Adipose tissue (tissue), 3 donors: ENCODE data around the gene RBM18. TPM values are rescaled to one million over a fixed set of nuclear protein-coding genes. Genes with fewer than 3 reads are reported as not detected.

Experiments
- H3K27ac ChIP-seq: one replicate; pipeline ENCODE4 v1.5.1; 2013; ENCODE audit warnings: low read depth, low read length
- WGBS, 3 donors: extraction: QIAGEN DNeasy Blood & Tissue Kit; methylation state at CpG; one replicate each; pipeline ENCODE4 v1.1.7; 2013; 5-methylcytosine and 5-hydroxymethylcytosine counted together
- polyA plus RNA-seq, 3 donors: library from polyadenylated mRNA; stranded (reverse); fragments of 200-250 nt; gene quantifications; one replicate each; pipeline ENCODE4 v1.2.3, GENCODE V29; 2013
- donor health status: healthy with polysubstance abuse.
- donor health status: Bipolar disorder and iron deficiency.
- donor health status: healthy.

The RBM18 gene
- polyA plus RNA-seq, 3 donors, result 4.8 to 10.7 (median 8.5) TPM

- H3K27ac ChIP-seq, result no peak overlapping the region
- WGBS, 3 donors, result 10 to 18% (median 12%) methylated on average over 93 of the region's 93 CpGs
These were observed 50.8 kb downstream of the RBM18 start for GRCh38 chr9:122213589-122214413.

- no peak overlapping the region for H3K27ac ChIP-seq
- 37 to 47% (median 45%) methylated on average over 20 of the region's 20 CpGs for WGBS, 3 donors
These were observed 51.5 kb downstream of the RBM18 start for GRCh38 chr9:122213102-122213588.

GRCh38 chr9:122212473-122213004 lies 52.1 kb downstream of the RBM18 start:
- H3K27ac ChIP-seq, result no peak overlapping the region
- WGBS, 3 donors, result 73 to 85% (median 76%) methylated on average over 7 of the region's 7 CpGs

GRCh38 chr9:122209451-122209850 lies 55.2 kb downstream of the RBM18 start:
- H3K27ac ChIP-seq, result no peak overlapping the region
- WGBS, 3 donors, result 91 to 92% (median 91%) methylated on average over 12 of the region's 12 CpGs

GRCh38 chr9:122207096-122207495 lies 57.5 kb downstream of the RBM18 start:
- H3K27ac ChIP-seq, result no peak overlapping the region
- 41 to 83% (median 79%) methylated on average over 9 of the region's 9 CpGs for WGBS, 3 donors

- WGBS, 3 donors, result 76 to 79% (median 77%) methylated on average over 9 of the region's 9 CpGs
- no peak overlapping the region for H3K27ac ChIP-seq
These were observed 58.3 kb downstream of the RBM18 start for GRCh38 chr9:122206118-122207046.

GRCh38 chr9:122205176-122205575 lies 59.5 kb downstream of the RBM18 start:
- no peak overlapping the region for H3K27ac ChIP-seq
- 80 to 96% (median 94%) methylated on average over 8 of the region's 8 CpGs for WGBS, 3 donors

- WGBS, 3 donors, result 81 to 89% (median 84%) methylated on average over 12 of the region's 12 CpGs
These were observed 60.1 kb downstream of the RBM18 start for GRCh38 chr9:122204491-122204890.

GRCh38 chr9:122204055-122204454 lies 60.6 kb downstream of the RBM18 start:
- 85 to 89% (median 87%) methylated on average over 5 of the region's 5 CpGs for WGBS, 3 donors
- H3K27ac ChIP-seq, result no peak overlapping the region

More at GRCh38 chr9:122204491-122204890, 60.1 kb downstream of the RBM18 start:
- H3K27ac ChIP-seq, result no peak overlapping the region

- 52 to 85% (median 80%) methylated on average over 3 of the region's 3 CpGs for WGBS, 3 donors
These were observed 62.5 kb downstream of the RBM18 start for GRCh38 chr9:122202111-122202510.

GRCh38 chr9:122201641-122202040 lies 63.0 kb downstream of the RBM18 start:
- WGBS, 3 donors, result 88 to 100% (median 91%) methylated on average over 1 of the region's 1 CpG
- H3K27ac ChIP-seq, result no peak overlapping the region

More at GRCh38 chr9:122202111-122202510, 62.5 kb downstream of the RBM18 start:
- no peak overlapping the region for H3K27ac ChIP-seq

GRCh38 chr9:122200960-122201595 lies 63.6 kb downstream of the RBM18 start:
- 66 to 78% (median 69%) methylated on average over 7 of the region's 7 CpGs for WGBS, 3 donors
- no peak overlapping the region for H3K27ac ChIP-seq

- 64 to 79% (median 76%) methylated on average over 4 of the region's 4 CpGs for WGBS, 3 donors
- H3K27ac ChIP-seq, result no peak overlapping the region
These were observed 66.8 kb downstream of the RBM18 start for GRCh38 chr9:122197882-122198281.

GRCh38 chr9:122197426-122197825 lies 67.2 kb downstream of the RBM18 start:
- H3K27ac ChIP-seq, result no peak overlapping the region
- 35 to 71% (median 63%) methylated on average over 7 of the region's 7 CpGs for WGBS, 3 donors

- WGBS, 3 donors, result 82 to 94% (median 89%) methylated on average over 4 of the region's 4 CpGs
These were observed 68.8 kb downstream of the RBM18 start for GRCh38 chr9:122195875-122196274.

GRCh38 chr9:122193651-122194050 lies 71.0 kb downstream of the RBM18 start:
- no peak overlapping the region for H3K27ac ChIP-seq
- WGBS, 3 donors, result 70 to 93% (median 72%) methylated on average over 6 of the region's 6 CpGs

More at GRCh38 chr9:122195875-122196274, 68.8 kb downstream of the RBM18 start:
- H3K27ac ChIP-seq, result no peak overlapping the region

- no peak overlapping the region for H3K27ac ChIP-seq
- WGBS, 3 donors, result 81 to 83% (median 81%) methylated on average over 16 of the region's 16 CpGs
These were observed 71.6 kb downstream of the RBM18 start for GRCh38 chr9:122192914-122193525.
